Stimulated activated CD8-positive, alpha-beta memory T cell treated with anti-CD3 and anti-CD28 coated beads, Interleukin-4, amount 100 ng/mL, for 24 hours (primary cell): ENCODE measurements around the gene UBA3.

Source experiments
- DNase-seq: peaks from one replicate; pipeline ENCODE4 v3.0.0-alpha.2; 2020; ENCODE audit warnings: low read depth

Gene UBA3

DNA sequence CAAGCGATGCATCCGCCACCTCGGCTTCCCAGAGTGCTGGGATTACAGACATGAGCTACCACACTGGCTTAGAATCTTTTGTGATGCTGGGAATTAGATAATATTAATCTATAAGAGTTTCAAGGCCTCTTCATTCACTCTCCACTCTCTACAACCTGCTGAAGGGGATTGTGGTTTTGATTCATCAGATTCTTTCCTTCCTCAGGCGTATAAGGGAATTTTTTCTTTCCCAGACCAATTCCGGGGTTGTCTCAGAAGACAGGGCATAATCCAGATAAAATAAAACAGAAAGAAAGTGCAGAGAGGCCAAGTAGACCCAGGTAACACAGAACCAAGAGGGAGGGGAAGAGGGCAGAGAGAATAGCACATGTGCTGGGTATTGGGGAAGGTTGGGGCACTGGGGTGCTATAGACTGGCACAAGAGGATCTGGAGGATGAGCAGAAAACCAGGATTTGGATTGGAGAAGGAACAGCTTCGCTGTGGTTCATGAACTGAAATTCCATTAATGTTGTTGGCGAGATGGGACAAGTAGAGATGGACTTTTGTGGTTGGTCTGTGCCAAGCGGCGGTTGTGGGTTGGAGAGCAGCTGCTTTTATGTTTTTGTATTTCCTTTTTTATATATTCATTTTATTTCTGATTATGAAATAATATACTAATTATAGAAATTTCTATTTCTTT, 17.4 kb upstream of the UBA3 start:
- DNase-seq = no peak

- no peak for DNase-seq
Observed at GRCh38 chr3:69096299-69096698, 16.1 kb upstream of the UBA3 start.

GRCh38 chr3:69095636-69096035, 15.5 kb upstream of the UBA3 start:
- no peak for DNase-seq

GRCh38 chr3:69094467-69095205, 14.5 kb upstream of the UBA3 start:
- DNase-seq = no peak

DNA sequence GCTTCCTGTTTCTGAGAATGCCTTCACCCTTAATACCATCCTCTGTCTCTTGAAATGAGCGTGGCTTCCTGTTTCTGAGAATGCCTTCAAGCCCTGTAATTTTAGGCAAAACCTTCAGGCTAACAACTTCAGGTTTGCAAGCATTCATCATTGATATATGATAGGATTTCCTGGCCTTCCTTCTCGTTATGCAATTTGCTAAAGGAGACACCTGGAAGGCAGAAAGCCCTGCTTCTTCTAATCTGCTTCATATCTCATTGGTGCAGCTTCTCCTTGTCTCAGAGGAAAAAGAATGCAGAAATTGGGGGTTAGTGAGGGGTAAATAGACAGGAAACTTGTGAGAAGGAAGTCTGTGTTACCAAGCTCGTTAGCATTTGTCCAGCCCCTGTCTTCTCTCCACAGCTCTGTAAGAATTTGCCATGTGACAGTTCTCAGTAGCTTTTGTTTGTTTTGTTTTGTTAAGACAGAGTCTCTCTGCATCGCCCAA, 11.9 kb upstream of the UBA3 start:
- DNase-seq = no peak

- no peak for DNase-seq
Observed at GRCh38 chr3:69091389-69092029, 11.3 kb upstream of the UBA3 start.

- no peak for DNase-seq
Observed at GRCh38 chr3:69090021-69090420, 9.9 kb upstream of the UBA3 start.

GRCh38 chr3:69088063-69088462, 7.9 kb upstream of the UBA3 start:
- DNase-seq = no peak

- no peak for DNase-seq
Observed at GRCh38 chr3:69087030-69087791, 7.0 kb upstream of the UBA3 start.

DNA sequence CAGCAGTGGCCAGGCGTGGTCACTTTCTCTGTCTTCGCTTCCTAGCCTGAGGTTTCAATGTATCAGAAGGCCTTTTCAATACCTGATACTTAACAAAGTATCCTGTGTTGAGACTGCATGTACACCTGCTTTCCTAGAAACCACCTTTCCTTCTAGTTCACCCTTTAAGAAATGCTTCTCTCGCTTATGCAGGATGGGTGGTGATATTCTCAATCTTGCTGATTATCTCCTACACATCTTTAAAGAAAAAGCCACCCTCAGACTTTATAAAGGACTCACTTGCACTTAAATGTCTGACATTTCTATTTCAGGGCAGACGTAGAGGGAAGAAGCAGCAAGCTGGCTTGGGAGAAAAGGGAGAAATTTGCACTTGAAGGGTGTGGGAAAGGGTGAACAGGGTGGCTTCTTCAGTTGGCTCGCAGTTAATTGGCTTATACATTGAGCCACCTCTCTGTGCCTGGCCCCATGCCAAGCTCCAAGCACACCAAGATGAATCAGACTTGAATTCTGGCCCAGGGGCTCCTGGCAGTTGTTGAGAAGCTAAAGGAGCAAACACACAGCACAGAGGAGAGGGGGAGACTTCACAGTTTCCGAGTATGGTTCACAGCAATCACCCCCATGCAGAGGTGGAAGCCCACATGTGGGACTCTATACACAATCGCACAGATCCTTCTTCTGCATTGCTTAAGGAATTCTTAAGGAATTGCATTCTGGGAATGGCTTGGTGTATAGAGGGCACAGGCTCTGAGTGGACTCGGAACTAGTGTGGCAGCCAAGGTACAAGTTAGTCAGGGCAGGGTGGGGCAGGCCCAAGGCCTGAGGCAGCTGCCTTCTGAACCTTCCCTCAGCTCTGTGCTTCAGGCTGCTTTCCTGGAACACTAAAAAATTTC, 5.9 kb upstream of the UBA3 start:
- peak; percentile 57 for DNase-seq

DNA sequence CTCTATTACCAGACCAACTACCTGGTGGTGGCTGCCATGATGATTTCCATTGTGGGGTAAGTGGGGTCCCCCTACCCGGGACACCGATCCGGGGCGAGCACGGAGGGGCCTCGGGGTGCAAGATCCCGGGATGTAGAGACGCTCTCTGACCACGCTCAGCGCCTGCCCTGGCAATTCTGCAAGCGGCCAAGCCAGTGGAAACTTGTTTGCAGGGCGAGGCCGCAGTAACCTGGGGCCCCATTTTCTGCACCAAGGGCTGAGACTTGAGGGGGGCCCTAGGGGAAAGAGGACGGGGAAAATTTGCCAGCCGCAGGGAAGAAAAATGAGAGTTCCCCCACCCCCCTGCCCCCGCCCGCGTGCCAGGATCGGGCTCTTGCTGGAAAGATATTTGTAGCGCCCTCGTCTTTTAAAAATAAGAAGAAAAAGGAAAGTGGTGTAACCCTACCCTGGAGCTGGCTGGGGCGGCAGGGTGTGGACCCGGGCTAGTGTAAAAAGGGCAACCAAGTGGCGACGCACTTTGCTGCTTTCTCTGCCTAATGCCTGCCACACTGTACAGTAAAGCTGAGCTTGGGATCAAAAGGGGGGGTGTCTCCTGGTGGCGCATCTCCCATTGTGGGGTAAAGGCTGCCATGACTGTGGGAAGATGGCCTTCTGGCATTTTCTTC, 5.1 kb upstream of the UBA3 start:
- no peak for DNase-seq

DNA sequence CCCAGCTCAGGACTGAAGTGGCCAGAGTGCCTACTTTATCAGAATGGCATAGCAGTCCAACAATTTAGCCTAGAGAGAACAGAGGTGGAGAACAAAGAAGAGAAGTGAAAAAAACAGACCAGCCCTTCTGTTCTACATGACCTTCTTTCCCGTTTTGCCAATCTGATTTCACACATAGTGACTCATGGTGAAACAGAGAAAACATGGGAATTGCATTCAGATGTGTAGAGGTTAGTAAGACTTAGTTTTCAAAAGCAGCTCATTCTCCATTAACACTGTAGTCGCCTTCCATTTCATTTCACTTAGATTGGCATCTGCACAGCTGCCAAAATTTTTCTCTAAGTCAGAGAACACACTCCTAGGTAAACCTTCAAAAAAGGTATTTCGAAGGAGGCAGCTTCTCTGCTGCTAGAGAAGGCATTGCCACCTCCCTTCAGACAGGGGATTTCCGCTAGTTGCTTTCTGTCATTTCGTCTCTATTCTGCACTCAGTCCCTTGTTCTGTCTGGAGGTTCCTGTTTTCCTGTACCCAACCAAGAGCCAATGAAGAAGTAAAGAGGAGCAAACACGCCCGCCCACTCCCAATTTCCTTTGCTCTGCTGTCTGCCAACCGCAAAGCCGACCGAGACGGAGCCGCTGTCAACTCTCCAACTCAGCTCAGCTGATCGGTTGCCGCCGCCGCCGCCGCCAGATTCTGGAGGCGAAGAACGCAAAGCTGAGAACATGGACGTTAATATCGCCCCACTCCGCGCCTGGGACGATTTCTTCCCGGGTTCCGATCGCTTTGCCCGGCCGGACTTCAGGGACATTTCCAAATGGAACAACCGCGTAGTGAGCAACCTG, 4.4 kb upstream of the UBA3 start, which contains the start of gene ARL6IP5:
ARL6IP5 (plus strand) TSS at position 612 of the 842 bp plus-strand sequence; CDS start at position 723, 111 bp downstream.
- DNase-seq = peak; percentile 84

DNA sequence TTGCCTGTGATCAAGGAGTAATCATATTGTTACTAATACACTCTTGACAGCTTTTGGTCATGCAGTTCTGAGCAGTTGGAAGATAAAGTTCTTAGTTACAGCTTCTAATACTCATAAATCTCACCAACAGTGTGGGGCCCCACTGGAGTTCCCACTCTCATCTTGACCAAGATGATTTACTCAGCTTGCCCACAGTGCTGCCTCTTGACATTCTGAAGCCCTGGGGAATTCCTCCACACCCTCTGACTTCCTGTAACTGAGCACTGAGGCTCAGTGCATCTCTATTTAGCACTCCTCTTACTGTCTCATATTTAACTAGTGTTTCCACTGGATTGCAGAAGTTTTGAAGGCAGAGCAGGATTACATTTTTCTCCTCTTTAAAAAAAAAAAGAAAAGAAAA, 2.6 kb upstream of the UBA3 start:
- peak; percentile 55 for DNase-seq

DNA sequence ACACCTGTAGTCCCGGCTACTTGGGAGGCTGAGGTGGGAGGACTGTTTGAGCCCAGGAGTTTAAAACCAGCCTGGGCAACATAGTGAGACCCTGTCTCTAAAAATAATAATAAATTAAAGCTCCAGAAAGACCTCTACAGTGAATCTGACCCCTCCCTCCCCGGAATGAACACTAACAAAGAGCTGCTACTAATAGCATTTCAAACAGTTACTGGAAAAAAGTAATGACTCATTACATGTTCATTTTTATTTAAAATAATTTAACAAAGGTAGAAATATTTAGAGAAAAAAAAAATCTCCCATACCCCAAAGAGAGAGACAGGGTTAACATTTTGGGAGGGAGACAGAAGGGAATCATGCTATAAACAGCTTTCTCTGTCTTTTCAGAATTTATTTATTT, 2.2 kb upstream of the UBA3 start:
- no peak for DNase-seq

DNA sequence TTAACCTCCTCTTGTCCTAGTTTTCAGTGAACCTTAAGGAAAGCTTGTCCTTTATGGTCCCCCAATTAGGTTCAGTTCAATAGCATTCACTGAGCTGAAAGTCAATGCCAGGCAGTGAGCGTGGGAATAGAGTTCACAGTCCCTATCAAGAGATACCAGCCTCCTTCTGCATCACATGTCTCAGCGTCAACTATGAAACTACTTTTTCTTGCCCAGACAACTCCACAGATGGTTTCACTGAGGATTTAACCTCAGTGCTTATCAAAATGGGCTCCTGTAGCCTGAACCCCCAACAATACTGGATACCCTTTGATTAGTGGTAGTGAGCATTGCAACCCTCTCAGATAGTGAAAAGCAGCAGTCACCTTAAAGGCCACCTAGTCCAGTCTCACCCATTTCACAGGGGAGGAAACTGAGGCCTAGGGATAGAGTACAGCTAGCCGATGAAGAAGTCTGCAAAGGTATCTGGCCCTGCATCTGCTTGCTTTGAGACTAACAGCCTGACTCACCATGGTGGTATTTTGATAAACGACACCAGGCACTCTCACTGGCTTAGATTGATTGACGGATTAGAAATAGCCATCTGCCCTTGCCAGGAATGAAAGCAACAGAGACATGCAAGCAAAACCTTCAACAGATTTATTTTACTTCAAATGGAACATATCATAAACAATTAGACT, 1.6 kb upstream of the UBA3 start:
- no peak for DNase-seq

DNA sequence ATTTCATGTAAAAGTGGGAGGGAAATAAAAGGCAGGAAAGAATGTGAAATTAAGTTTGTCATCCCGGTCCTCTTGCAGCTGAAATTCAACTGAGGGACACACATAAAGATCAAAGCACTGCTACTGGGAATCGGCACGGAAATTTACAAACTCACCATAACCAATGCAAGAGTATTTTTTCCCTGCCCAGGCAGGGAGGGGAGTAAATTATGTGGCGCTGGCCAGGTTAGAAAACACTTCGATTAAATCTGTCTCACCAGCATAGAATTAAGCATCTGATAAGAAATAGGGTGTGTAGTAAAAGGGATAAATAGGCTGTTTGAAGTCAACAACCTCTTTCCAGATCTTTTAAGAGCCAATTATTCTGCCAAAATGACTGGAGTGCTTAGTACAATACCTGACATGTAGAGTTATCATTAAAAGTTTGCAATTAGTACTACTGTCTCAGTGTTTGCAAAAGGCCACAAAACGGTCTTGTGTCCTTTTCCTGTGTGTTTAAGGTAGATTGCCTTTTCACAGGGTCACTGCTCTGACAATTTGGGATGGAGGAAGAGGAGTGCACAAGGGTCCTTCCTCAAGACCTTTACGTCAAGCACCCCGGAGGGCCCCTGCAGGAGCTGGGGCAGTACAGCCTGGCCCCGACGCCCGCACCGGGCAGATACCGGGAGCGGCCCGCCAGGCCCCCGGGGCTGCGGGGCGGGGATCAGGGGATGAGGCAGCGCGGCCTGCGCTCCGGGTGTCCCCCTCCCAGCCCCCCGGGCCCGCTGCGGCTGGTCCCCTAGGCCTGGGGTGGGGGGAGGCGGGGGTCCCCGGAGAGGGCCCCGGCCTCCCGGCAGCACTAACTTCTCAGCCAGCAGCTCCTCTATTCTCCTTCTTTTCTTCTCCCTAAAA, 651 bp downstream of the UBA3 start:
- DNase-seq = no peak

DNA sequence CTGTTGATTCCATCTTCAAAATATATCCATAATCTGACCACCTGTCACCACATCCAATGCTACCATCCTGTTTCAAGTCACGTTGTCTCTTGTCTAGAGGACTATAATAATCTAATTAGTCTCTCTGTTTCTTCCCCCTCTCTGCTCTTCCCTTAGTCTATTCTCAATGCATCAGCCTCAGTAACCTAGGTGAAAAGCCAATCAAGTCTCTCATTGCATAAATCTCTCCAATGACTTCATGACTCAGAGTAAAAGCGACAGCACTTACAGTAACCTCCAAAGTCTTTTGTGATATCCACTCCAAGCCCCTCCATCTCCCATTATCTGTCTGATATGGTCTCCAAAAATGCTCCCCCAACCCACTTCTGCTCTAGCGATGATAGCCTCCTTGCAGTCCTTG, 7.2 kb downstream of the UBA3 start:
- DNase-seq = no peak

- no peak for DNase-seq
Observed at GRCh38 chr3:69066121-69066520, 14.0 kb downstream of the UBA3 start.
